Mesothelial cell of epicardium (in vitro differentiated cells): ENCODE results near the gene TBC1D32. TPM values are rescaled to one million over a fixed set of nuclear protein-coding genes. Genes with fewer than 3 reads are reported as not detected.
"Not testable (repeated sequence)": the region's sequence is repeated elsewhere in the genome, so short reads cannot be mapped to it uniquely, and the experiment has no call there.

Experiments used
- DNase-seq, 2 experiments: peaks; one replicate each; pipeline ENCODE4 v3.0.0; 2021; ENCODE audit warnings: low spot score in 2 of 2; ENCODE audit not compliant: unreplicated experiment in 2 of 2
- H3K27ac Mint-ChIP-seq: 2 replicates; pipeline ENCODE4 v1.8.0; 2021; ENCODE audit warnings: mixed read lengths
- H3K27me3 Mint-ChIP-seq: 2 replicates; pipeline ENCODE4 v1.8.0; 2021; ENCODE audit warnings: low read depth, mixed read lengths
- H3K36me3 Mint-ChIP-seq: 2 replicates; pipeline ENCODE4 v1.8.0; 2021; ENCODE audit warnings: mixed read lengths
- H3K4me1 Mint-ChIP-seq: 2 replicates; pipeline ENCODE4 v1.8.0; 2021; ENCODE audit warnings: mixed read lengths
- H3K4me3 Mint-ChIP-seq: 2 replicates; pipeline ENCODE4 v1.8.0; 2021; ENCODE audit warnings: mild to moderate bottlenecking, moderate library complexity, mixed read lengths
- H3K9me3 Mint-ChIP-seq: 2 replicates; pipeline ENCODE4 v1.8.0; 2021; ENCODE audit warnings: mixed read lengths
- total RNA-seq: library from RNA; stranded (reverse); gene quantifications from 3 replicates; pipeline ENCODE4 v1.2.1, GENCODE V29; 2021
- TF ChIP-seq, protein P1 (sequence below): fragments of 200-600 bp; sonication (generic); IDR thresholded peaks from one replicate; pipeline ENCODE4 v1.5.0; 2021; ENCODE audit warnings: antibody characterized with exemption; ENCODE audit not compliant: unreplicated experiment

The TBC1D32 gene
- total RNA-seq, 1 donor from 2014 or later: 30.1 TPM

DNA sequence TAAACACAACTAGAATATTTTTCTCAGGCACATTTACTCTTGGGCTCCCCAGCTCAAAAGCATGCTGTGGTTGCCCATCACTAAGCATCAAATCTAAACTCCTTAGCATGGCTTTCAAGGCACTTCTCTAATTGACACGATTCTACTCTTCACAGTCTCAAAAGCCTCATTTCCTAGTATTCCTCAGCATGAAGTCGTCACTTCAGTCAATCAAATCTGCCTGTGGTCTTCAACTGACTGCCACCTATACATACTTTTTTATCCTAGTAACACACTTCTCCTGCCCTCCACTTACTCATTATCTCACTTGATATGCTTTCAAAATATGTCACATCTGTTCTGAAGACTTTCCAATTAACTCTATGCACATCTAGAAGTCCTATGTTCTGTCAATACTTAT, 110.3 kb downstream of the TBC1D32 start:
- no peaks in the 10 kb centered on the region for H3K4me1 Mint-ChIP-seq
- H3K27me3 Mint-ChIP-seq: no peaks in the 10 kb centered on the region
- H3K4me3 Mint-ChIP-seq: no peak overlapping the region
- TF ChIP-seq, protein P1, sequence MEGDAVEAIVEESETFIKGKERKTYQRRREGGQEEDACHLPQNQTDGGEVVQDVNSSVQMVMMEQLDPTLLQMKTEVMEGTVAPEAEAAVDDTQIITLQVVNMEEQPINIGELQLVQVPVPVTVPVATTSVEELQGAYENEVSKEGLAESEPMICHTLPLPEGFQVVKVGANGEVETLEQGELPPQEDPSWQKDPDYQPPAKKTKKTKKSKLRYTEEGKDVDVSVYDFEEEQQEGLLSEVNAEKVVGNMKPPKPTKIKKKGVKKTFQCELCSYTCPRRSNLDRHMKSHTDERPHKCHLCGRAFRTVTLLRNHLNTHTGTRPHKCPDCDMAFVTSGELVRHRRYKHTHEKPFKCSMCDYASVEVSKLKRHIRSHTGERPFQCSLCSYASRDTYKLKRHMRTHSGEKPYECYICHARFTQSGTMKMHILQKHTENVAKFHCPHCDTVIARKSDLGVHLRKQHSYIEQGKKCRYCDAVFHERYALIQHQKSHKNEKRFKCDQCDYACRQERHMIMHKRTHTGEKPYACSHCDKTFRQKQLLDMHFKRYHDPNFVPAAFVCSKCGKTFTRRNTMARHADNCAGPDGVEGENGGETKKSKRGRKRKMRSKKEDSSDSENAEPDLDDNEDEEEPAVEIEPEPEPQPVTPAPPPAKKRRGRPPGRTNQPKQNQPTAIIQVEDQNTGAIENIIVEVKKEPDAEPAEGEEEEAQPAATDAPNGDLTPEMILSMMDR: no peak
- peaks cover 16% of the 10 kb centered on the region for H3K36me3 Mint-ChIP-seq
- no peak for DNase-seq
- H3K27ac Mint-ChIP-seq: no peak overlapping the region
- peaks cover 4% of the 10 kb centered on the region for H3K9me3 Mint-ChIP-seq

- Mint-ChIP-seq H3K27me3 (no peaks in the 10 kb centered on the region), H3K36me3 (peaks cover 21% of the 10 kb centered on the region), H3K4me3 (no peak overlapping the region), H3K9me3 (peaks cover 8% of the 10 kb centered on the region), H3K27ac (no peak overlapping the region), H3K4me1 (no peaks in the 10 kb centered on the region)
- no peak for DNase-seq
- TF ChIP-seq, protein P1: no peak
These were observed 111.1 kb downstream of the TBC1D32 start for GRCh38 chr6:121223212-121223611.

DNA sequence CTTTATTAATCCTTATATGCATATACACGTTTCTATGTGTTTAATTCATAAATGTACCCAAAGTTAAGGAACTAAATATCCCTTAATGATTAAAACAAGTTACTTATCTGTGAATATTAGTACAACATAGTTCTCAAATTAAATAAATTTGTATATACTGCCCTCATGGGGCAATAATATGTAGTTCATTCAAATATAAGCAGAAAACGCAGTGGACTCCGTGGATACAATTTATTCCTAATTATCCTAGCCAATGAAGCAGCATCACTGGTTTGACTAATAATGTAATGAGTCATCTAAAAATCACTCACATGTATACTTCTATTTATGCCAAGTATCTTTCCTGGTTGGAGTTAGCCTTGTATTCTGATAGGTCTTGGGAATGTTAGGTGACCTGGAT, 111.6 kb downstream of the TBC1D32 start:
- Mint-ChIP-seq H3K27ac (no peak overlapping the region), H3K4me1 (no peaks in the 10 kb centered on the region), H3K27me3 (no peaks in the 10 kb centered on the region), H3K36me3 (peaks cover 27% of the 10 kb centered on the region), H3K9me3 (peaks cover 13% of the 10 kb centered on the region), H3K4me3 (no peak overlapping the region)
- TF ChIP-seq, protein P1: peak; percentile 55
- DNase-seq: no peak

DNA sequence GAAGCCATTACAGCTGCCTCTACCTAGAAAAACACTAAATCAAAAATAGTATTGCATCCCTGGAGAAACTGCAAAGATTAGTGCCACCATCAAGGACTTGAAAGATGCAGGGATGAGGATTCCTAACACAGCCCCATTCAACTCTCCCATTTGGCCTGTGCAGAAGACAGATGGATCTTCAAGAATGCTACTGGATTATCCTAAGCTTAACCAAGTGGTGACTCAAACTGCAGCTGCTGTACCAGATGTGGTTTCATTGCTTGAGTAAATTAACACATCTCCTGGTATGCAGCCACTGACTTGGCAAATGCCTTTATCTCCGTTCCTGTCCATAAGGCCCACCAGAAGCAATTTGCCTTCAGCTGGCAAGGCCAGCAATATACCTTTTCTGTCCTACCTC, 117.4 kb downstream of the TBC1D32 start:
- Mint-ChIP-seq H3K4me1 (no peaks in the 10 kb centered on the region), H3K27me3 (no peaks in the 10 kb centered on the region), H3K9me3 (peaks cover 57% of the 10 kb centered on the region), H3K36me3 (peaks cover 76% of the 10 kb centered on the region), H3K27ac (no peak overlapping the region), H3K4me3 (no peak overlapping the region)
- TF ChIP-seq, protein P1: no peak
- DNase-seq: no peak

- Mint-ChIP-seq H3K36me3 (peaks cover 71% of the 10 kb centered on the region), H3K9me3 (peaks cover 61% of the 10 kb centered on the region)
- not testable (repeated sequence) for H3K27ac Mint-ChIP-seq, H3K4me1 Mint-ChIP-seq, DNase-seq, H3K4me3 Mint-ChIP-seq, H3K27me3 Mint-ChIP-seq
These were observed 120.9 kb downstream of the TBC1D32 start for GRCh38 chr6:121213341-121213740.

DNA sequence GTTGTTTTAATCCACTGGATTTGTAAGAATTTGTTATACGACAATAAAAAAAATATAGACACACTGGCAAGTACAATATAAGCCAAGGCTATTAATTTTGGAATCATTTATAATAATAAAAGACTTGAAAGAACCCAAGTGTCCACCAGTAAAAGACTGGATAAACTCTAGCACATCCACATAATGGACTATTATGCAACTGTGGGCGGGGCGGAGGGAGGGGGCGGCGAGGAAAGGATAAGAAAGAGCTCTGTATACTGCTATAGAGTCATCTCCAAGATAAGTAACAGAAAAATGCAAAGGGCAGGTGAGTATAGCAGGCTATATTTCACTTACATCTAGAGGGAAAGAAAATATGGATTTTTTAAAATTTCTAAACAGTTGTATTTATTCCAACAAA, 123.3 kb downstream of the TBC1D32 start:
- Mint-ChIP-seq H3K27ac (no peak overlapping the region), H3K27me3 (no peaks in the 10 kb centered on the region), H3K9me3 (peaks cover 39% of the 10 kb centered on the region), H3K4me3 (no peak overlapping the region), H3K4me1 (peaks cover 2% of the 10 kb centered on the region), H3K36me3 (peaks cover 51% of the 10 kb centered on the region)
- TF ChIP-seq, protein P1: no peak
- no peak for DNase-seq
